Astrocyte (in vitro differentiated cells and primary cell): ENCODE data around the gene TBC1D22B. TPM values are rescaled to one million over a fixed set of nuclear protein-coding genes. Genes with fewer than 3 reads are reported as not detected.

Experiments
- DNase-seq: peaks from one replicate; pipeline ENCODE4 v3.0.0-alpha.2; 2010; ENCODE audit warnings: low read depth
- FAIRE-seq: peaks from 2 replicates; lab custom pipeline; 2011; peaks lifted over from hg19 to GRCh38; lab: Jason Lieb, UNC
- H2AFZ ChIP-seq: 2 replicates; pipeline ENCODE4 v1.6.0; 2012; ENCODE audit warnings: low read depth, low read length, inconsistent platforms
- H3K27ac ChIP-seq: 2 replicates; pipeline ENCODE4 v1.5.1; 2011; ENCODE audit warnings: low read depth, low read length, inconsistent platforms
- H3K27me3 ChIP-seq: 2 replicates; pipeline ENCODE4 v1.6.0; 2011; ENCODE audit warnings: low read length, inconsistent platforms; ENCODE audit not compliant: insufficient read depth
- H3K36me3 ChIP-seq: 2 replicates; pipeline ENCODE4 v1.5.1; 2011; ENCODE audit warnings: low read length, inconsistent platforms; ENCODE audit not compliant: insufficient read depth
- H3K4me1 ChIP-seq: 2 replicates; pipeline ENCODE4 v1.5.1; 2011; ENCODE audit warnings: low read length, inconsistent platforms; ENCODE audit not compliant: insufficient read depth
- H3K4me2 ChIP-seq: 2 replicates; pipeline ENCODE4 v1.6.0; 2012; ENCODE audit warnings: low read length, inconsistent platforms
- H3K4me3 ChIP-seq: 2 replicates; pipeline ENCODE4 v1.5.1; 2011; ENCODE audit warnings: low read depth, mild to moderate bottlenecking, low read length, inconsistent platforms; ENCODE audit not compliant: insufficient read depth
- H3K79me2 ChIP-seq: 2 replicates; pipeline ENCODE4 v1.6.0; 2012; ENCODE audit warnings: mild to moderate bottlenecking, low read length, inconsistent platforms; ENCODE audit not compliant: insufficient read depth
- H3K9ac ChIP-seq: 2 replicates; pipeline ENCODE4 v1.6.0; 2012; ENCODE audit warnings: mild to moderate bottlenecking, low read length, inconsistent platforms
- H3K9me3 ChIP-seq: 2 replicates; pipeline ENCODE4 v1.5.1; 2012; ENCODE audit warnings: low read depth, mild to moderate bottlenecking, low read length, inconsistent platforms; ENCODE audit not compliant: insufficient read depth
- H4K20me1 ChIP-seq: 2 replicates; pipeline ENCODE4 v1.6.0; 2012; ENCODE audit warnings: low read length, inconsistent platforms; ENCODE audit not compliant: insufficient read depth
- H3K27ac Mint-ChIP-seq: one replicate; pipeline ENCODE4 v1.8.0; 2021; ENCODE audit warnings: mild to moderate bottlenecking, mixed read lengths; ENCODE audit not compliant: unreplicated experiment
- H3K27me3 Mint-ChIP-seq: one replicate; pipeline ENCODE4 v1.8.0; 2021; ENCODE audit warnings: low read depth, mixed read lengths; ENCODE audit not compliant: unreplicated experiment
- H3K36me3 Mint-ChIP-seq: one replicate; pipeline ENCODE4 v1.8.0; 2021; ENCODE audit warnings: low read depth, mixed read lengths; ENCODE audit not compliant: unreplicated experiment
- H3K4me1 Mint-ChIP-seq: one replicate; pipeline ENCODE4 v1.8.0; 2021; ENCODE audit warnings: low read depth, mixed read lengths; ENCODE audit not compliant: unreplicated experiment
- H3K4me3 Mint-ChIP-seq: one replicate; pipeline ENCODE4 v1.8.0; 2021; ENCODE audit warnings: mild to moderate bottlenecking, moderate library complexity, mixed read lengths; ENCODE audit not compliant: unreplicated experiment
- H3K9me3 Mint-ChIP-seq: one replicate; pipeline ENCODE4 v1.8.0; 2021; ENCODE audit warnings: mild to moderate bottlenecking, mixed read lengths; ENCODE audit not compliant: unreplicated experiment
- CTCF ChIP-seq: IDR thresholded peaks from 2 replicates; pipeline ENCODE4 v1.5.1; 2011; ENCODE audit warnings: low read depth, mild to moderate bottlenecking, inconsistent platforms, low read length, moderate library complexity; ENCODE audit not compliant: insufficient read depth
- EZH2 ChIP-seq: IDR thresholded peaks from 2 replicates; pipeline ENCODE4 v1.6.1; 2012; ENCODE audit warnings: mild to moderate bottlenecking, low read length, inconsistent platforms; ENCODE audit not compliant: insufficient read depth
- total RNA-seq: library from RNA; stranded (reverse); gene quantifications from 2 replicates; pipeline ENCODE4 v1.2.1, GENCODE V29; 2021

Gene TBC1D22B
- total RNA-seq, 1 donor from 2014 or later: 10.8 TPM

- peaks cover 53% of the 10 kb centered on the region for H3K4me1 Mint-ChIP-seq
- no peaks in the 10 kb centered on the region for H3K9me3 ChIP-seq
- H3K27ac Mint-ChIP-seq: peak overlapping the region; percentile 99
Measured at GRCh38 chr6:37244430-37245310, 12.9 kb upstream of the TBC1D22B start.

GRCh38 chr6:37251211-37251780 lies 6.3 kb upstream of the TBC1D22B start:
- Histone ChIP-seq H3K36me3 (no peaks in the 10 kb centered on the region), H3K9ac (no peak overlapping the region), H3K9me3 (no peaks in the 10 kb centered on the region), H3K27me3 (no peaks in the 10 kb centered on the region), H3K4me3 (no peak overlapping the region), H2AFZ (no peak overlapping the region), H3K79me2 (no peaks in the 10 kb centered on the region), H3K4me1 (peaks cover 3% of the 10 kb centered on the region), H4K20me1 (no peaks in the 10 kb centered on the region), H3K4me2 (no peak overlapping the region), H3K27ac (peak overlapping the region; percentile 54)
- TF ChIP-seq CTCF (no peak), EZH2 (no peak)
- H3K27ac Mint-ChIP-seq: peak overlapping the region; percentile 75
- no peaks in the 10 kb centered on the region for H3K27me3 Mint-ChIP-seq
- peaks cover 6% of the 10 kb centered on the region for H3K4me1 Mint-ChIP-seq
- H3K9me3 Mint-ChIP-seq: peaks cover 2% of the 10 kb centered on the region
- H3K36me3 Mint-ChIP-seq: peaks cover 6% of the 10 kb centered on the region
- DNase-seq (no peak), FAIRE-seq (peak; percentile 41)
- H3K4me3 Mint-ChIP-seq: no peak overlapping the region

More at GRCh38 chr6:37244430-37245310, 12.9 kb upstream of the TBC1D22B start:
- peaks cover 59% of the 10 kb centered on the region for H3K4me1 ChIP-seq
- peak overlapping the region; percentile 9 for H3K4me3 Mint-ChIP-seq
- H3K27me3 ChIP-seq: no peaks in the 10 kb centered on the region
- peak; percentile 95 for FAIRE-seq
- H3K9me3 Mint-ChIP-seq: peaks cover 2% of the 10 kb centered on the region
- H3K27ac ChIP-seq: peak overlapping the region; percentile 100
- DNase-seq: peak; percentile 100
- H3K36me3 Mint-ChIP-seq: peaks cover 6% of the 10 kb centered on the region
- H3K79me2 ChIP-seq: no peaks in the 10 kb centered on the region
- H3K4me3 ChIP-seq: no peak overlapping the region
- H3K4me2 ChIP-seq: peak overlapping the region; percentile 55
- H4K20me1 ChIP-seq: no peaks in the 10 kb centered on the region
- H3K27me3 Mint-ChIP-seq: no peaks in the 10 kb centered on the region
- H3K36me3 ChIP-seq: no peaks in the 10 kb centered on the region
- peak overlapping the region; percentile 81 for H3K9ac ChIP-seq
- TF ChIP-seq CTCF (no peak), EZH2 (no peak)
- H2AFZ ChIP-seq: no peak overlapping the region
